GM13976 (cell line): ENCODE measurements around the gene ATMIN.

Experiments used
- DNase-seq: peaks from one replicate; pipeline ENCODE4 v3.0.0; 2012; ENCODE audit warnings: low spot score
- CTCF ChIP-seq: IDR thresholded peaks from 2 replicates; pipeline ENCODE4 v1.5.1; 2012; ENCODE audit warnings: borderline replicate concordance, mild to moderate bottlenecking; ENCODE audit not compliant: insufficient read depth; ENCODE audit errors: extremely low read depth, missing control alignments, control extremely low read depth
- in situ Hi-C: fragments of 300-500 bp; cut with MboI; formaldehyde crosslinking; loops from one replicate; pipeline ENCODE4 v1.12.0; 2022; ENCODE audit warnings: low sequenced_read_pairs, mixed read lengths, inconsistent platforms; ENCODE audit not compliant: unreplicated experiment

The ATMIN gene

DNA sequence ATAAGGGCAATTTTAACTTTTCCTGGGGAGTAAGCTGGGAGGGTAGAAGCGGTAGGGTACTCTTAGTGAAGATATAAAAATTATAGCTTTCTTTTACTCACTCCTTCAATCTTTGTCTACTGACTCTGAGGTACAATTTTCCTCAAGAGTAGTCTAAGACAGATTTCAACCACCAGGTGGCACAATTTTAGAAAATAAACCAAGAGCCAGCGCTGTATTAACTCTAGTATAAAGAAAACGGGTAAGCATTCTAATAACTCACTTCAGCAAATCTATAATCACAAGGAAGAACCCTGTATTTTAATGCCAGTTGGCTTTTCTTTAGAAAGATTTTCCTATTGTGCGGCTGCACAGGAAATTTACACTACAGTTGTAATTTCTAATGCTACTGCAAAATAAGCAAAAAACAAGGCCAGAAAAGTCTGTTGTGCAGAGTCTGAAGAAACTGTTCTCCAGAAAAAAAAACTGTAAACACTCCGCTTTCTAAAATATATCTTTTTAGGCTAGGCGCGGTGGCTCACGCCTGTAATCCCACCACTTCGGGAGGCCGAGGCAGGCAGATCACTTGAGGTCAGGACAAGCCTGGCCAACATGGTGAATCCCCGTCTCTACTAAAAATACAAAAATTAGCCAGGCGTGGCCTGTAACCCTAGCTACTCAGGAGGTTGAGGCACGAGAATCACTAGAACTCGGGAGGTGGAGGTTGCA is 30.8 kb upstream of the ATMIN start:
- in situ Hi-C loops: no loop called here

DNA sequence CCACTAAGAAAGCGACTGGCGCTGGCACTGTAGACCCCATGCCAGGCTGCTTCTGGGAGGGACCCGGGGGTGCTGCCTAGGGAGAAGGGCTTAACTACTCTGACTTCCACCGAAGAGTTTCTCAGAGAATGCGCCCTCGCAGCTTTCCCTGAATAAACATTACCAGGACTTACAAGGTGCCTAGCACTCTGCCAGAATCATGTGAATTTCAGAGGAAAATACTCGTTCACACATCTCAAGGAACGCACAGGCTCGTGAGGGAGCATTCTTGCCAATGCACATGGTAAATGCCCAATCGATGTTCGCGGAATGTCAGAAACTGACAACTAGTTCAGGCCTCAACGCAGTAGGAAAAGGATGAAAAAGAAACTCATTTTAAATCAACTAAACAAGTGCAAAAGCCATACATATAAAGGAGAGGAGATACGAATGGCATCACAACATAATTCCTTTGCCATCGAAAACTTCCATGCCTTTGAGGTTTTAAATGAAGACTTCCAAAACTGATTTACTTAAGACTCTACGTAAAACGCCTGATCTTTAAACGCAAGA is 30.0 kb upstream of the ATMIN start:
- DNase-seq: no peak
- TF ChIP-seq CTCF: no peak
- in situ Hi-C loops: no loop called here

More for the DNA sequence above, 30.8 kb upstream of the ATMIN start:
- TF ChIP-seq CTCF: peak; percentile 43
- no peak for DNase-seq

DNA sequence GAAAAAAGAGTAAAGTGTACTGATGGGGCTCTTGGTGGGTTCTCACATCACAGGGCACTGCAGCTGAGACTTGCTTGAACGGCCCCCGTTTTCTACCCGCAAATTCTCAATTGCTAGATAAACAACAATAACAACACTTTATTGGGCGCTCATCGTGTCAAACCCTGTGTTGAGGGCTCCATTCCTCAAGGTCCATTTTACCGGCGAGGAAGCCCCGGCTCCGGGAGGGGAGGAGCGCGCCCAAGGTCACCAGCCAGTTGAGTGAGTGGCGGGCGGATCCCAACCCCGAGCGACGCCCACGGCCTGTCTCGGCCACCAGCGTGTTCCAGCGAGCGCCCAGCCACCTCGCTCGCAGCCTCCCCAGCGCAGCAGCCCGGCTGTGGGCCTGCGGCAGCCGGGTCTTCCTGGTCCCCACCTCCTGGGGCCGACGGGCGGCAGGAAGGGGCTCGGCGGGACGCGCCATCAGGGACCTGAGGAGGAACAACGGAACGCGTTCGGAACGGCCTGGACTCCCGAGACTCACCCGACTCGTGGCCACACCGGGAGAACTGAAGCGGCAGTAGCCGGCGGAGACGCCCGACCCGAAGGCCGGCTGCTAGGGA is 29.3 kb upstream of the ATMIN start:
- peak; percentile 63 for DNase-seq
- in situ Hi-C loops: no loop called here
- TF ChIP-seq CTCF: no peak

GRCh38 chr16:81006813-81007695 is 28.6 kb upstream of the ATMIN start, which contains the start of the genes CENPN and CMC2:
CENPN (plus strand) TSS chr16:81007214; CDS start chr16:81011940, 4,726 bp downstream.
CMC2 (minus strand) TSS chr16:81006885; CDS start chr16:80997394, 9,491 bp downstream.
- in situ Hi-C loops: no loop called here
- peak; percentile 94 for DNase-seq
- TF ChIP-seq CTCF: no peak

DNA sequence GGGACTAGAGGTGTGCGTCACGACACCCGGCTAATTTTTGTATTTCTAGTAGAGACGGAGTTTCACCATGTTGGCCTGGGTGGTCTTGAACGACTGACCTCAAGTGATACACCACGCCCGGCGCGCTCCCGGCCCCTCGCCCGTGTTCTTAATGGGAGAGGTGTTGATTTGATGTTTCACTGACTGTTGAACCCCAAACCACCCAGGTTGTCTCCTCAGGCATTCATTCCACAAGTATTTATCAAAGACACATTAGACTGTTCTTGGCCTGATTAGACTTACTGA is 27.2 kb upstream of the ATMIN start:
- TF ChIP-seq CTCF: no peak
- no peak for DNase-seq
- in situ Hi-C loops: no loop called here

- DNase-seq: no peak
- in situ Hi-C loops: no loop called here
- no peak for TF ChIP-seq CTCF
Observed at GRCh38 chr16:81012974-81013373, 22.7 kb upstream of the ATMIN start.
